ENCODE data around the gene CAMKV.

Gene CAMKV

DNA sequence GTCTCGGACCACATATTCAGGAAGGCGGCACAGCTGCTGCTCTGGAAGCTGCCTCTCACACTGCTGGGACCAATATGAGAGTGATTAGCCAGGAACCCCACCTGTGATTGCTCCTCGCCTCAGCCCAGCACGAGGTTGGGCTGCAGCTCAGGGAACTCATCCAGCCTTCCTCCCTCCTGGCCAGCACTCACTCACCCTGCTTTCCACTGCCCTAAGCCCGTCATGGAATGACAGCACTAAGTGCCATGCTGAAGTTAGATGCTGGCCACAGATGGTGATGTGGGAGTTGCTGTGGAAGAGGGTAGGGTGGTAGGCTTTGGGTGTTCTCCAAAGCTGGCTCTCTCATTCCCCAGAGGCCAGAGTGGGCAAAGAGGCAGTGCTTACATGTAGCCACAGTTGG lies 26.6 kb upstream of the CAMKV start:
- DNase-seq = no peak

DNA sequence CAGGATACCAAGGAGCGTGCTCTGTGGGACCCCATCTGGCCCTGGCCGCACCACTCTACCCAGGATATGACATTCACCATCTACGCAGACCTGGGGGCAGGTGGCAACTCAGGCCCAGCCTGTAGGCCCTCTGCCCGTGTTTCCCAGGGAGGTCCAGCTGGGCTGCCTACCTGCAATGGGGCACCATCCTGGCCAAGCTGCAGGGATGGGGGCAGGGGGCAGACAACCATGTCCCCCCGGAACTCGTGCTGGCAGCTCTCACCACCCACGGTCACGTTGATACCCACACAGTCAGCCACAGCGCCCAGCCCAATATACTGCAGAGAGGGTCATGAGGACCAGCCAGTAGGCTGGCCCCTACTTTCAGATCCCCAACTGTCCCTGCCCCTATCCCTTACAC lies 26.1 kb upstream of the CAMKV start:
- DNase-seq = no peak

DNA sequence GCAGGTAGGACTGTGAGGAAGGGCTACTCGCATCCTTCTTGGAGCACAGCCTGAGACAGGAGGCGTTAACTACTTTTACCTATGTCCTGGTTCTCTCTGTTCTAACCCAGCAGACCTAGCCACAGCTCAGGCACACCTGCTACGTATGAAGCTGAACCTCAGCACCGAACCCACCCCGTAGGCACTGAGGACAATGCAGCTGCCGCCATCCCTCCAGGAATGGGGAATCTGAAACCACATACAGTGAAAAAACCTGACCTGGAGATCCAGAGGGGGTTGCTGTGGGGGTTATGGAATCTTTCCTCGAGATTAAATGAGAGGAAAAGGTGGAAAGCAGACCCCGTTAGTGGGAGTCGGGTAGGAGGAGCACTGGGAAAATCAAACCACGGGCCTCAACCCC lies 19.6 kb upstream of the CAMKV start:
- DNase-seq = no peak

DNA sequence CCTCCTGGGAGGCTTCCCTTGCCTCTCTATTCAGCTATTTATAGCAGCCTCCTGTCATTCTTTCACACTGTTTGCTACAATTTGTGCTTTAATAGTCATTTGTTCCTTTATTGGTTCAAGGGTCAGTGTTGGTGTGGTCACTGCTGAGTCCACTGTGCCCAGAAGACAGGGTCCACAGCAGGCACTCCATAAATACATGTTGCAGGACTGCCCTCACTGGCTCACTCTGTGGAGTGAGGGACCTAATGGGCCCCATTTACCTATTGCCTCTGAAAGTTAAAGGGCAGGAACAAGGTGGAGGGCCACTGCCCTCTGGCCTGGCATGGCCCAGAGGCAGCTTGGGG lies 17.2 kb upstream of the CAMKV start:
- DNase-seq = no peak

DNA sequence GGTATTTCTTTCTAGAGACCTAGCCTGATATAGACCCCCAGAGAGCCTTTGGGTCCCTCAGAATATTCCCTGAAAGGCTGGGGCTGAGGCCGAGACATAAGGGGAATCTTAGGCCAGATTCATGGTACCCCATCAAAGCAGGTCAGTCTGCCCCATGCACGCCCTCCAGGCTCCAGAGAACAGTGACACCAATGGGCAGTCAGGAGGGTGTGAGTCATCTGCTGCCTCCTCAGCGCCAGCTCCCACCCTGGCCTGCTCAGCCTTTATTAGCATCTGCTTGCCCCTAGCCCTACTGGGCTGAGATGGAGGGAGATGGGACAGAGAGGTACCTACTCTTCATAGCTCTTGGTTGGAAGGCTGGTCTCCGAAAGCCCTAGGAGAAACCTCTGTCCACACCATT lies 14.3 kb upstream of the CAMKV start:
- DNase-seq = no peak

DNA sequence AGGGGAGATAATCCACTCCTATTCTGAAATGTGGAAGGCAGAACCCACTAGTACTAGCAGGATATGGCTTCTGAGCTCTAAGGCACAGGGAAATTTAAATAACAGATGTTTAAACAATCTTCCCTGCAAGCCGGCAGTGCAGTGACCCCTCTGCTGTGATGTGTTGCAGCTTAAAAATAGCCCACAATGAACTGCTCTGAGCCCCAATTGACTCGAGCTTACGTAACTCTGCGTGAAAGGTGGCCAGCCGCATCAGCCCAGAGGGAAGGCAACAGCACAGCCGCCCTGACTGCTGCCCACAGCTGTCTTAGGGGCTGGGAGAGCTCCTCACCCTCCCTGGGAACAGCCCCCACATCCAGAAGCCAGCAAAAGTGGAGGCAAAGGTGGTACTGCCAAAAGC lies 12.5 kb upstream of the CAMKV start:
- DNase-seq = no peak

DNA sequence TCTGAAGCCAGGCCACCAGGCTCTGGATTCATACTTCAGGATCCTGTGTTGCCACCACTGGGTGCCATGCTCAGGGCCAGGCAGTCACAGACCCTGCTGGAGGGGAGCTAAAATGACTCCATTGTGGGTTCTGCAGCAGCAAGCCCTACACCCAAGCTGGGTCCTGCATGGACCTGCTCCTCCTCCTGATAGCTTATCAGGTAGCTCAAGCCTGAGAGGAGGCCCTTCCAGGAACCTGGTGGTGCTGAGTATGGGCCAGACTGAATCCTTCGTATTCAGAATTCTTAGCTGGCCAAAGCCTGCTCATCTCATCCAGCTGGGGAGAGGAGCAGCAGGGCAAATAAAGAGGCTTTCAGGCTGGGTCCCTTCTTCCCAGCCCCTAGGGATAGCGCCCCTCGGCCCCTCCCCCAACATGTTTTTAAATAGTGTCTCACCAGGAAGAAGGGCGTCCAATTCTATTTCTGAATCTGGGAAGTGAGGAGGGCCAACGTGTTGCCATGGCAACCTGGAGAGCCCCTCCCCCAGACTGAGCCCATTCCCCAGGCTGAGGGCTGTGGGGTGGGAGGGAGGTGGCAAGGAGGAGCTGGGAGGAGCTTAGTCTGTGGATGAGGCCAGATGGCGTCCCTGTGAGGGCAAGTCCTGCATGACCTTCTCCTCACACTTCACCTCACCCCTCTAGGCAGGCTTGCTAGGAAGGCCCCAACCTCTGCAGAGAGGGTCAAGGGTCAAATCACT lies 11.0 kb upstream of the CAMKV start:
- no peak for DNase-seq

DNA sequence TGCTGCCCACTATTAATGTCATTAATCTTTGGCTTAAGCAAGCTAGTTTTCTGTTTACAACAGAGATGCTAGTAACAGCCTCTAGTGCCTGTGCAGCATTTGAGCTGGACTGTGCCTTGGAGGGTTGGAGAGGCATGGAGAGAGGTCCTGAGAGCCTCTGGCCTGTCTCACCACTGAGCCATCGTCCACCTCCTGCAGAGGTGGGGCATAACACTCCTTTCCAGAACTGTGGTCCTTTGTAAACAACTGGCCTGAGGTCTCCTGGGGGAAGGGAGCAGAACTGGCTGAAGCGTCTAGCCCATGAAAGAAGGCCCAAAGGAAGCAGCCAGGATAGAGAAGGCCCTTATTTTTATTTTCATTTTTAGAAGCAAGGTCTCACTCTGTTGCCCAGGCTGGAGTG lies 10.0 kb upstream of the CAMKV start:
- DNase-seq = no peak

DNA sequence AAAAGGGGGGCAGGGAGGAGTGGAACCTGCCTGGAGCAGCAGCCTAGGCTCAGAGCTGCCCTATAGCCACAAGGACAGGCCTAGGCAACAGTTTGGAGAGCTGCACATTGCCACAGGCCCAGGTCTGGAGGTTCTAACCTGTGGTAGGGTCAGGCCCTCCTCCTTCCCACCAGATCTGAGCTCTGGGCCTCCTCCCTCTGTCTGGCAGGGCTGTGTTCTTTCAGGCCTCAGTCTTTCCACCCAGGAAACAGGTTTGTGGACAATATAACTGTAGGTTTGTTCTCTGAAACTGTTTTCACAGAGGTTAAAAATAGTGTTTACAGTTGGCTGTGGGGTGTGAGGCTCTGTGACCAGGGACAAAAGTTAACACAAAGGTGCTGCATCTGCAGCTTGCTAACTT lies 9.0 kb upstream of the CAMKV start:
- no peak for DNase-seq

DNA sequence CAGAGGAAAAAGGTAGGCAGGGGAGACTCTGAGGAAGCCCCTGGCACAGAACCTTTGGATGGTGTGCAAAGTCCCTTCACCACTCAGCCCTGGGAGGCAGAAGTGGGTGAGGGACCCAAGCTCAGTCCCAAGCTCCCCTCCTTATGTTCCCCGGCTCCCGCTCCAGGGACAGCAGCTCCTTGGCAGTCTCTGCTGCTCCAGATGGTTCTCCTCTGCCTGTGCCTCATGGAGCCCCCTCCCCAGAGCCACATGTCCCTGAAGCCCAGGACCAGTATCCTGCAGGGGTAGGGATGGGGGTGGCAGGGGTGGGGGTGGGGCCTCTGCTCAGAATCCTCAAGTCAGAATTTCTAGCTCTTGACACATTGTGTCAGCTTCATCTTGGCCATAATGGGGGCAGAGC lies 8.0 kb upstream of the CAMKV start:
- DNase-seq = no peak

DNA sequence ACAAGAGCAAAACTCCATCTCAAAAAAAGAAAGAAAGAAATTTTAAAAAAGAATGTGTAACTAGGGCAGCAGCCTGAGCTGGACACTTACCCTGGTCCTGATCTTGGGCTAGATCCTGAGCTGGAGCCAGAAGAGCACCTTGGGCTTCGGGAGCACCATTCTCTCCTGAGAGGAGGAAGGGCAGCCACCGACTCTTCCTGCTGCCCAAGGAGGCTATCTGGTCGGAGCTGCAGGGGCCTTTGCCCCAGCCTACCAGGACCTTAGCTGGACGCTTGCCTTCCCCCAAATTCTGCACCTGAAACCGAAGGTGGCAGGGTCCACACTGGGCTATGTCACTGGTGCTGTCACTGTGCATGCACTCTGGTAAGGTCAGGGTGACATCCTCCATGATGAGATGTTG lies 6.9 kb upstream of the CAMKV start:
- DNase-seq = no peak

DNA sequence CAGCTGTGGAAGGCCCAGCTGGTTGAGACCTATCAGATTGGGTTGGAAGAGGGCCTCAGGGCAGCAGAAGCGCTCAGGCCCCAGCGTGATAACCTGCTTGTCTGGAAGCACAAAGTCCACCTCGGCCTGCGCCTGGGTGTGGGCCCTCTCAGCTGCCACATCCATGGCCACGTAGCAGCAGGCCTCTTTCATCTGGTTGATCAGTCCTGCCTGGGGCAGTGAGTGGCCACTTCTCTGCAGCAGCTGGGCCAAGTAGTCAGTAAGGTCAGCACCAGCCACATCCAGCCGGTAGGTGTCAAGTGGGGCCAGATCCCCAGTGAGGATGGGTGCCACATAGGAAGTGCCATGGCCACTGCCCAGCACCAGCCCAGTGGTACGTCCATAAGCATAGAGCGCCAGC lies 3.9 kb upstream of the CAMKV start:
- DNase-seq = no peak

DNA sequence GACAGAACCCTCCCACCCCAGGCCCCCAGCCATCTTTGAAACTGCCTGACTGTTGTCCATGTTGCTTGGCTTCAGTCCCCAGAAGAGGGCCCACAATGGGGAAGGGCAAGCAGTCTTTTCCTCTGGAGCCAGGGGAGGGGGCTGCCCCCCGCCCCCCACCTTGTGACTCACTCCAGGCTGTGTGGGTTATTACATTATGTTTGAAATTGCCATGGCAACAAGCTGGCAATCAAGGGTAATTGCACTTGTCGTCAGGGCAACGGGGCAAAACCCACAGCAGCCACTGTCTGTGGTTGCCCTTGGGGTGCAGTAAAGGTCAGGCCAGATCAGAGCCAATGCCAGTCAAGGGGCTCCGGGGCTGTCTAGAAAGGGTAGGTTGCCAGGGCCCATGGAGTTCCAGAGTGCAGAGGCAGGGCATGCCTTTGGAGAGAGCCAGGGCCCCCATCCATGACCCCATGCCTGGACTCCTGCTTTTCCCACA lies 3.1 kb upstream of the CAMKV start:
- peak; percentile 5 to 18 for DNase-seq

DNA sequence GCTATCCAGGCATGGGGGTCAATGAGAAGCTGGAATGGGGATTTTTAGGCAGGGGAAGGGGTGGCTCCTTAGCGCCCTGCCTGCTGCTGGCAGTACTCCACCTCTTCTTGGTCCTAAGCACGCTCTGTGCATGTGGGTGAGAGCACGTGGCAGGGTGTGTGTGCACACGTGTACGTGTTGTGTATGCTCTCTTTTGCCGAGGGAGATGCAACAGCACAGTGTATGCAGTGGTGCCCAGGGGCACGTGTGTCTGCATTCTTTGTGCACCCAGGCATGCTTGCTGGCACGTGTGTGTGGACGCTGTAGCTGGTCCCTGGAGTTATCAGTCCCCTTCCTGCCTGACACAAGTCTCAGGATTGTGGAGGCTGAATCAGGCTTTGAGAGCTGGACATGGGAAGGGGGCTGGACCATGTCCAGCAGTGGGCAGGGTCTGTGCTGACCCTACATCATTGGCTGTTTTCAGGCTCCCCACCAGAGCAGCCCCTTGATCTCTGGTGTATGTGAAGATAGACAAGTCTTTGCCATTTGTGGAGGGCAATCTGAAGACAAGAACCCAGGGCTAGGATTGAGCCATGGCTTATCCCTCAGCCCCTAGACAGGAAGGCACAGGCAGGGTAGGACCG lies 1.9 kb upstream of the CAMKV start:
- no peak for DNase-seq

DNA sequence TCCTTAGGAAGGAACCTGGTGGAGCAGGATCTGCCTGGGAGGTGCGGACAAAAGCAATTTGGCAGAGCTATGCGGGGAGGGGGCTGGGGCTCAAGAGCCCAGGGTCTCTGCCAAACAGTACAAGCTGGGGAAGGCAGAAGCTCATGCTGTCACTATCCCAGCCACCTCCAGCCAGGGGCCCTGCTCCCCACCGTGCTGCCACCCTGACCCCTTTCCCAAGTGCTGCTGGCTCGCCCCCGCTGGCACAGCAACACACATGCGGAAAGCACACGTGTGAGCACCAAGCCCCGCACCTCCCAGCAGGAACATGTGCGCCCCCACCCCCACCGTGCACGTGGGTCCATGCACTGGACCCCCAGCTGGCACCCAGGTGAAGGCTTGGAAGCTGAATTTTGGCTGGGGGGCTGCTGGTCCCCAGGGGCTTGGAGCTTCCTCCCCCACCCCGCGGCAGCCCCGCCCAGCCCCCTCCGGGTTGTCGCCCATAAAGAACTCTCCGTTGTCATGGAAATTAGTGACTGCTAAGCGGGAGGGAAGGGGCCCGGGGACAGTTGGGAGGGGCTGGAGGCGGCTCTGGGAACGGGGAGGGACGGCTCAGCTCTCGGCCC lies 742 bp downstream of the CAMKV start:
- DNase-seq = no peak

DNA sequence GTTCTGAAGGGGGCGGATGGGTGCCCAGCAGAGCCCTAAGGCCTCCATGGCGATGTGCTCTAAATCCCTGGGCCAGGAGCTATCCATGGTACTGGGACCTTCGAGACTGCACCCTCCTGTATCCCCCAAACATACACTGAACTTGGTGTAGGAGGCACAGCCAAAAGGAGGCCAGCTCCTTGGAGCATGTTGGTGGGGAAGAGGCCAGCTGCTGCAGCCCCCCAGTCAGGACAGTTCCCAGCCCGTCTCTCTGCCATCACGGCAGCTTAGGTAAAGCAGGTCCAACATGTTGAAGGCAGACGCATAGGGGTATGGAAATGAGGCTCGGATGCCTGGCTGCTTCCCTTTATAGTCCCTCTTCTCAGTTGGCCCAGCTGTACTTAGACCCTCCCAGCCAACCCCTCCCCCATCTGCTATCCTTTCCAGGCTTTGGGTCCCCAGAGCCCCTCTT lies 1.8 kb downstream of the CAMKV start:
- no peak for DNase-seq

DNA sequence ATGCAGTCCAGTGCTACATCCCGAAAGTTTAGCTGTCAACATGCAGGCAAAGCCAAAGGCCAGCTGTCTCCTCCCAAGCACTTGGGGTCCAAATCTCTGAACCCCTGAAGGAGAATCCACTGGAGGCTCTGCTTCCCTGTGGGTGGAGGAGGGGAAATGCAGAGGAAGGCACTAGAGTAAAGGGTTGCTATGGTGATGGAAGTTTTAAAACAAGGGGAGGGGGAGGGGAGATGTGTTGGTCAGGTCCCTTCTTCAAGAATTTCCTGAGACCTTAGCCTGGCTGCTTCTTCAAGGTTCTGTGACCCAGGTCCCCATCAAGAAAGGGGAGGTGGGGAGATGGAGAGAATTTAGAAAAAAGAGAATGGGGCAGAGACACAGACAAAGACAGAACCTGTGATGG lies 2.3 kb downstream of the CAMKV start:
- DNase-seq = no peak

DNA sequence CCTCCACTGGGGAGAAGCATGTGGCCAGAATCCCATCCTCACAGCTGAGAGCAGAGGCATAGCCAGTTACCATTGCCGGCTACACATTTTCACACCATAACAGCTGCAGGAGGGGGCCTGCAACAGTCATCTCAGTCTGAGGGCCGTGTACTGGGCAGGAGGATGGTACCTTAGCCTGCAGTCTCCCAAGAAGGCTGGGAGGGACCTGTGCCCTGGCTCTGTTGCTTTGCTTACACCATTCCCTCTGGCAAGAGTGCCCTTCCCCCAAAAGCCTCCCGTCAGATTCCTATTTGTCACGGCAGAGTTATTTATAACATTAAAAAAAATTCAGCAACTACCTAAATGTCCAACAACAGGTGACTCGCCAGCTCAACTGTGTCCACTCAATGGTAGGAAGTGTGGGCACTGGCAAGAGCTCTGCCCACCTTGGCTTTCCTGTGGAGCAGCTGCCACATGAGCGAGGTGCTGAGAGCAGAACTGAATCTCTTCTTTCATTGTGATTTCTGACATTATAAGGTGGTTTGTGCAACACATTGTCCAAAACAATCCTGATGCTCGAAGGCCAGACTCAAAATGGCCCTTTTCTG lies 4.4 kb downstream of the CAMKV start:
- DNase-seq = no peak

DNA sequence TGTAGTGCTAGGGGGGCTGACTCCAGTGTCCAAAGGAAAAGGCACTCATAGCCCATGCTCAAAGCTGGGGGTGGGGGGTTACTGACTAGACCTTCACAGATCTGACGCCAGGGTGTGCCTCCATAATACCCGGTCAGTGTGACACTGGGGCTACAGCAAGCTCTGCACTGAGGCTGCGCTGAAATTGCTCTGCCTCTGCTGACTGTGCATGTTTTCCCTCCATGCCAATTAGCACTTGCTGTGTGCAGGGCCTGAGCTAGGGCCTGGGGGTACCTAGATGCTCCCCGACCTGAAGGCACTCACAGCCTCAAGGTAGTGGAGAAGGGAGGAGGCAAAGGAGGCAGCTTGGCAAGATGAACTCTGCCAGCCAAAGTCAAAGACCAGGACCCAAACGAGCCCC lies 5.2 kb downstream of the CAMKV start:
- DNase-seq = no peak

DNA sequence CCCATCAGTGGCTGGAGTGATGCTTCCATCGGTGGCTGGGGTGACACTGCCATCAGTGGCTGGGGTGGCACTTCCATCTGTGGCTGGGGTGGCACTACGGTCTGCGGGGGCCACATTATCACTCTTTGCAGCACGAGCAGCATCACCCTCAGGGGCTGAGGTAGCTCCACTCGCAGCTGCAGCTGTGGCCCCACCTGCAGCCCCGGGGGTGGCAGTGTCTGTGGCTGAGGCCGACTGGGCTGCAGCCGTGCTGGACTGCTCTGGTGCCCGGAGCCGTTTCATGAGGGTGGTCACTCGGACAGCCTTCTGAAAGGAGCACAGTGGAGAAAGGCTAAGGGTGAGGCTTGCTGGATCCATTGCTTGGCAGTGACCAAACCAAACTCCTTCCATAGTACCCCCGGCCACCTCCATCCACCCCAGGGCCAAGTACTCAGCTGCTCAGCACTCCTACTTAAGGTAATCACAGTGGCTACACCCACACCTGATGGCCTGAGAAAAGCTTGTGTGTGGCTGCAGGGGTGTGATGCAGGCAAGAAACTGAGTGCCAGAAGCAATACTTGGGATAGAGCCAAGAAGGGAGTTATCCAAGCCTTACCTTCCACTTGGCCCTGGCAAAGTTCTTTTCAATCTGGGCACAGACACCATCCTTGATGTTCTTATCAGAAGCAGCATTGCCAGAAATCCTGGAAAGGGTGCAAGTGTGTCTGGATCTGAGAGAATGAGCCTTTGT lies 10.0 kb downstream of the CAMKV start:
- no peak for DNase-seq

DNA sequence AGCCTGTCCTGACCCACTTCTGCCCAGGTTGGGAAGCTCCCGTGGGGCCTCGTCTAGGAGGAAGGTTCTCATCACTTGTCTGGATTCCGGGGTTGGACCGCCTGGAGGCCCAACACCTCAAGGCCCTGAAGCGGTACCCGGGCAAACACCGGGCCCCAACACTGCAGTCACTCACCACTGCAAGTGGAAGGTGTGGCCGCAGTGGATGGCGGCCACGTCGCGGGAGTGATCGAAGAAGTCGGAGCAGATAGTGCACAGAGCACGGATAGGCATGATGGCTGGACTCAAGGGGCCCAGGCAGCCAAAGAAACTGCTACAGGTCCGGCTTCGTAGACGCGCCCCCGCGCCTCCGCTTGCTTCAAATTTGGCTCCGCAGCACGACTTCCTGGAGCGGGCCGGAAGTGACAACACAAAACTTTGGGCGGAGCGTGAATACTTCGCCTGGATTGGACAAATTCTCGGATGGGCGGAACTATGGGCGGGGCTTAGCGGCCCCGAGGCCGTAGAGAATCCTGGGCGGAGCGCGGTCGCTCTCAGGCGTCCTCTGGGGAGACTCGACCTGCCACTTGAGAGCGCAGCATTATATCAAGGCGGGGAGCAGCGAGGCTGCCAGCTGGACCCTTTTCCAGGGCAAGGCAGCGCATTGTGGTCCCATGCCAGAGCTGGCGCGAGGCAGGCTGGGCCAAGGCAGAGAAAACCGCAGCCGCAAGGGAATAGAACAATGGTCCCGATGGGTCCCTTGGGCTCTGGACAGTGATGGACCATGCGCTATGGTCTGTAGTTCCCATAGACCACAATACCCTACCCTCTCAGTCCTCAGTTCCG lies 13.3 kb downstream of the CAMKV start, which contains the start of gene TRAIP:
TSS of gene TRAIP (minus strand) at position 384 of the 825 bp plus-strand sequence. CDS start at position 273, 111 bp downstream.
- peak; percentile 91 to 95 for DNase-seq

DNA sequence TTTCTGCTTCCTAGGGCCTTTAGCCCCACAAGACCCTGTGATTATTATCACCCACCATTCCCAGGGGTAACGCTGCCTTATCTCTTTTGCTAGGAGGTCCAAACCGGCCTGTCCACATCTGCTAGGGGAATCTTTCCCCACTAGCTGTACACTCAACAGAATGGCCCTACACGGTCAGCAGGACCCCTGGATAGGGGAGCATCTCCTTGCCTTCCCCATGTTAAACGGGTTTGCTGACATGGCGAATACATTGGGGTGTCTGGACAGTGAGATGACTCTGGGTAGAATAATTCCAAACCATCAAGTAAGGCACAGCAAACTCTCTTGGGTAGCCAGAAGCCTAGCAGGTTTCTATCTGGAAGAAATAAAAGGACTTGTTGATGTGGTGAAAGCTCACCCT lies 14.0 kb downstream of the CAMKV start:
- DNase-seq = no peak

Data from activated CD4-positive, alpha-beta T cell treated with anti-CD3 and anti-CD28 coated beads for 4 hours (primary cell).